Measurements from ENCODE around the gene NPFFR2.
"Not testable (repeated sequence)": the region's sequence is repeated elsewhere in the genome, so short reads cannot be mapped to it uniquely, and the experiment has no call there.

Gene NPFFR2

GRCh38 chr4:72076562-72076961, 44.8 kb downstream of the NPFFR2 start:
- POLR2A ChIA-PET: no interaction called here
- DNase-seq (ENCODE audit: extremely low spot score): no peak
- TF ChIP-seq CTCF (IDR thresholded peaks at IDR 0.05; ENCODE audit: control extremely low read depth, extremely low read depth, low read depth, missing control alignments): no peak
- CTCF ChIA-PET: no interaction called here

GRCh38 chr4:72077346-72077745, 45.5 kb downstream of the NPFFR2 start:
- POLR2A ChIA-PET: no interaction called here
- no peak for TF ChIP-seq CTCF (IDR thresholded peaks at IDR 0.05; ENCODE audit: control extremely low read depth, extremely low read depth, low read depth, missing control alignments)
- no peak for DNase-seq (ENCODE audit: extremely low spot score)
- CTCF ChIA-PET: interaction anchor here (1.6 kb wide), 1 partner anchor 16 kb away, joined by 5 read pairs; no protein-coding TSS in a partner anchor

DNA sequence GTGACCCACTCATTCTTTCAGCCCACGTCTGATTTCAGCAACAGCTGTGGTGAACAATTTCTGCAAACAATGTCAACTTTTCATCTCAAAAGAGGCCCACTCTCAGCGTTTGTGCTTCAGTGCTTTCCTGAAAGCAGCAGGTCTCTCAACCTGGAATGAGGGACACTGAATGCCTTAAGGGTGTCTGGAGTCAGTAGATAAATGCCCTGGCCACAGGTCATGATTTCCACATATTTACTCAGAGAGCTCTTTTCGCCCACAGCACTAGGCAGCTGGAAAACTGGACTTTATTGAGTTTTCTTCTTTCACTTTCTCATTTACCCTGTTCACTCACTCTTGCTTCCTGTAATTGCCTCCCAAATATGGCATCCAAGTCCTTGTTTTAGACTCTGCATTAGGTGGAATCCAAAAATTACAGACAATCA, 52.8 kb downstream of the NPFFR2 start:
- no peak for DNase-seq (ENCODE audit: extremely low spot score)
- ChIA-PET CTCF (interaction anchor here (0.8 to 1.3 kb wide), 3 partner anchors 10 to 26 kb away, joined by 3 read pairs; no protein-coding TSS in a partner anchor), POLR2A (no interaction called here)
- TF ChIP-seq CTCF (IDR thresholded peaks at IDR 0.05; ENCODE audit: control extremely low read depth, extremely low read depth, low read depth, missing control alignments): no peak

GRCh38 chr4:72090606-72091005, 58.8 kb downstream of the NPFFR2 start:
- DNase-seq (ENCODE audit: extremely low spot score); POLR2A ChIA-PET; CTCF ChIA-PET: not testable (repeated sequence)

DNA sequence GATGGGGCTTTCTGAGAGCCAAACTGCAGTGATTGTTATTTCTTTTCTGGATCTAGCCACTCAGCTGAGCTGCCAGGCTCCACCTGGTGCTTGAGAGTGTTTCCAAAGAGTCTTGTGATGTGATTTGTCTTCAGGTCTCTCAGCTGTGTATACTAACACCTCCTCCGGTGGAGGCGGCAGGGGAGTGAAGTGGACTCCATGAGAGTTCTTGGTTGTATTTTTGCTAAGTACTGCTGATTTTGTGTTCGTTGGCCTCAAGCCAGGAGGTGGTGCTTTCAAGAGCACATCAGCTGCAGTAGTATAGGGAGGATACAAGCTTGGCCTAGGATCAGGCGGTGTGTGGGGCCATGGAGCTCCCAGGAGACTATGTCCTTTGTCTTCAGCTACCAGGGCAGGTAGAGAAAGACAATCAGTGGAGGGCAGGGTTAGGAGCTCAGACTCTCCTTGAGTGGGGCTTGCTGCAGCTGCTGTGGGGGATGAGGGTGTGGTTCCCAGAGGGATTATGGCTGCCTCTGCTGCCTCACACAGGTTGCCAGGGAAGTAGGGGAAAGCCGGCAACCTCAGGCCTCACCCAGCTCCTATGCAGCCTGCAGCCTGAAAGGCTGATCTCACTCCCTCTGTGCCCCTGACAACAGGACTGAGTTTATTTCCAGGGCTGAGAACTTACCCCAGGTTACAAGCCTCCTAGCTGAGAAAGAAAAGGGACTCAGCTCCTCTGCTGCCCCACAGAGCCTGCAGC, 62.4 kb downstream of the NPFFR2 start:
- ChIA-PET POLR2A (no interaction called here), CTCF (interaction anchor here (1.3 to 1.8 kb wide), 5 partner anchors 9 to 15 kb away, joined by 3 to 7 read pairs (median 4); no protein-coding TSS in a partner anchor)
- no peak for TF ChIP-seq CTCF (IDR thresholded peaks at IDR 0.05; ENCODE audit: control extremely low read depth, extremely low read depth, low read depth, missing control alignments)
- DNase-seq (ENCODE audit: extremely low spot score): no peak

GRCh38 chr4:72107456-72107855, 75.7 kb downstream of the NPFFR2 start:
- POLR2A ChIA-PET: no interaction called here
- CTCF ChIA-PET: interaction anchor here (1.0 to 2.3 kb wide), 2 partner anchors 9 to 17 kb away, joined by 3 to 10 read pairs; no protein-coding TSS in a partner anchor
- no peak for TF ChIP-seq CTCF (IDR thresholded peaks at IDR 0.05; ENCODE audit: control extremely low read depth, extremely low read depth, low read depth, missing control alignments)
- DNase-seq (ENCODE audit: extremely low spot score): no peak

GRCh38 chr4:72109364-72109763, 77.6 kb downstream of the NPFFR2 start:
- ChIA-PET CTCF (interaction anchor here (1.4 to 1.8 kb wide), 2 partner anchors 11 to 15 kb away, joined by 3 to 4 read pairs; no protein-coding TSS in a partner anchor), POLR2A (no interaction called here)
- no peak for DNase-seq (ENCODE audit: extremely low spot score)
- no peak for TF ChIP-seq CTCF (IDR thresholded peaks at IDR 0.05; ENCODE audit: control extremely low read depth, extremely low read depth, low read depth, missing control alignments)
